ENCODE measurements around the gene TMC2.
A peak's percentile ranks its signal among the peaks of the same experiment; 100 is the strongest.

Gene TMC2

DNA sequence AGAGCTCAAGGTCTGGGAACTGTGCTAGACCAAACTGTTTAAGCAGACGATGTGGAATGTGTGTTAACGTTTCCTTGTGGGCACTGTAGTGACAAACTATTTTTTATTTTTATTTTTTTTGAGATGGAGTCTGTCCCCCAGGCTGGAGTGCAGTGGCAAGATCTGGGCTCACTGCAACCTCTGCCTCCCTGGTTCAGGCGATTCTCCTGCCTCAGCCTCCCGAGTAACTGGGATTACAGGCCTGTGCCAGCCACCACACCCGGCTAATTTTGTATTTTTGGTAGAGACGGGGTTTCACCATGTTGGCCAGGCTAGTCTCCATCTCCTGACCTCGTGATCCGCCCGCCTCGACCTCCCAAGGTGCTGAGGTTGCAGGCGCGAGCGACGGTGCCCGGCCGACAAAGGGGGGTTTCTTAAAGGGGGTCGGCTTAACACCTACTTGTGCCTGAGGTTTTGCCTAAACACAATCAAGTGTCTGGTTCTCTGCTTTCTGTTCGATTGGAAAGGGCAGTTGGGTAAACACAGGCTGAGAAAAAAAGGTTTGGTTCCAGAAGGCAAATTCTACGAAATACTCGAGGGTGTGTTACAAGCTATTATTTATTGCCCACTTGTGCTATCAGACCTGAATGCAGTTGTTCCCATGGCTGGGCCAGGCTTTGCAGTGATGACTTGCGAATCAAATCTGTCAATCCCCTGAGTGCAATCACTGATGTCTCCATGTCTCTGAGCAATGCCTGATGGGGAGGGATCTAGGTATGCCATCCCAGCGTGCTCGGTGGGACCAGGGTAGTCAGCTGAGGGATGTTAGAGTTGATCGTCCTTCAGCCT lies 117.4 kb downstream of the TMC2 start:
- Histone ChIP-seq H3K36me3 (ENCODE audit: control insufficient read depth, insufficient read depth, low read length) (peaks cover 41% of the 10 kb centered on the region), H3K27ac (ENCODE audit: low read depth, low read length) (no peak overlapping the region), H3K9ac (ENCODE audit: low read length) (peak overlapping the region; percentile 81), H2AK5ac (ENCODE audit: low read length) (no peak overlapping the region), H2BK15ac (replicated peaks; ENCODE audit: low read depth) (no peak overlapping the region), H3K27me3 (ENCODE audit: insufficient read depth, low read length, poor library complexity) (no peaks in the 10 kb centered on the region), H3K79me1 (ENCODE audit: low read length) (peaks cover 23% of the 10 kb centered on the region), H3K4me1 (ENCODE audit: control insufficient read depth, low read depth, low read length) (peaks cover 2% of the 10 kb centered on the region), H3K79me2 (ENCODE audit: control insufficient read depth, insufficient read depth, low read length) (peaks cover 37% of the 10 kb centered on the region), H3K4me2 (ENCODE audit: low read length) (peak overlapping the region; percentile 85), H3K23ac (ENCODE audit: low read length) (no peak overlapping the region), H4K8ac (ENCODE audit: low read depth, low read length) (no peak overlapping the region), H3K4ac (ENCODE audit: low read depth, low read length) (no peak overlapping the region), H3K4me3 (ENCODE audit: low read length) (peak overlapping the region; percentile 40), H2BK120ac (ENCODE audit: low read depth, low read length) (no peak overlapping the region), H4K5ac (ENCODE audit: low read length) (no peak overlapping the region), H3K56ac (ENCODE audit: low read length) (peak overlapping the region; percentile 87), H3K18ac (ENCODE audit: low read length) (no peak overlapping the region), H2BK5ac (ENCODE audit: low read length) (no peak overlapping the region)
- no CpG with 5 or more reads among the region's 24 CpGs for WGBS (ENCODE audit: extremely low coverage, insufficient coverage, low lambda C conversion rate)
- DNase-seq: no peak

DNA sequence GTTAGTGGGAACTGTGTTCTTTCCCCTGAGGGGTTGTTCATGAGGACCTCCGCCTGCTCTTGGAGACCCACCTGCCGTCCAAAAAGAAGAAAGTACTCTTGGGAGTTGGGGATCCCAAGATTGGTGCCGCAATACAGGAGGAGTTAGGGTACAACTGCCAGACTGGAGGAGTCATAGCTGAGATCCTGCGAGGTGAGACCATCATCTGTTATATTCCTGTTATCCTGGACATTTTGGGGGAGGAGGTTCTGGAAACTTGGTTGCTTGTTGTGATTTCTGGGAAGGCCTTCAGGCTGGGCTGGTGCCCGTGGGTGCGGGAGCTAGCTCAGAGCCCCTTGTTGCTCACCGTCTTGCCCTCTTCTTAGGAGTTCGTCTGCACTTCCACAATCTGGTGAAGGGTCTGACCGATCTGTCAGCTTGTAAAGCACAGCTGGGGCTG lies 118.0 kb downstream of the TMC2 start:
- peaks cover 41% of the 10 kb centered on the region for H3K36me3 ChIP-seq (ENCODE audit: control insufficient read depth, insufficient read depth, low read length)
- no peak overlapping the region for H2AK5ac ChIP-seq (ENCODE audit: low read length)
- H3K18ac ChIP-seq (ENCODE audit: low read length): no peak overlapping the region
- peak overlapping the region; percentile 40 for H3K4me3 ChIP-seq (ENCODE audit: low read length)
- no peak overlapping the region for H2BK15ac ChIP-seq (replicated peaks; ENCODE audit: low read depth)
- peaks cover 23% of the 10 kb centered on the region for H3K79me1 ChIP-seq (ENCODE audit: low read length)
- no peak overlapping the region for H2BK120ac ChIP-seq (ENCODE audit: low read depth, low read length)
- peak overlapping the region; percentile 81 for H3K9ac ChIP-seq (ENCODE audit: low read length)
- H3K23ac ChIP-seq (ENCODE audit: low read length): no peak overlapping the region
- H3K4ac ChIP-seq (ENCODE audit: low read depth, low read length): no peak overlapping the region
- H3K4me1 ChIP-seq (ENCODE audit: control insufficient read depth, low read depth, low read length): peaks cover 2% of the 10 kb centered on the region
- WGBS (ENCODE audit: extremely low coverage, insufficient coverage, low lambda C conversion rate): no CpG with 5 or more reads among the region's 9 CpGs
- no peak overlapping the region for H3K27ac ChIP-seq (ENCODE audit: low read depth, low read length)
- H3K79me2 ChIP-seq (ENCODE audit: control insufficient read depth, insufficient read depth, low read length): peaks cover 37% of the 10 kb centered on the region
- no peak for DNase-seq
- H3K56ac ChIP-seq (ENCODE audit: low read length): peak overlapping the region; percentile 81
- no peaks in the 10 kb centered on the region for H3K27me3 ChIP-seq (ENCODE audit: insufficient read depth, low read length, poor library complexity)
- no peak overlapping the region for H4K5ac ChIP-seq (ENCODE audit: low read length)
- no peak overlapping the region for H4K8ac ChIP-seq (ENCODE audit: low read depth, low read length)
- H3K4me2 ChIP-seq (ENCODE audit: low read length): peak overlapping the region; percentile 40
- no peak overlapping the region for H2BK5ac ChIP-seq (ENCODE audit: low read length)

DNA sequence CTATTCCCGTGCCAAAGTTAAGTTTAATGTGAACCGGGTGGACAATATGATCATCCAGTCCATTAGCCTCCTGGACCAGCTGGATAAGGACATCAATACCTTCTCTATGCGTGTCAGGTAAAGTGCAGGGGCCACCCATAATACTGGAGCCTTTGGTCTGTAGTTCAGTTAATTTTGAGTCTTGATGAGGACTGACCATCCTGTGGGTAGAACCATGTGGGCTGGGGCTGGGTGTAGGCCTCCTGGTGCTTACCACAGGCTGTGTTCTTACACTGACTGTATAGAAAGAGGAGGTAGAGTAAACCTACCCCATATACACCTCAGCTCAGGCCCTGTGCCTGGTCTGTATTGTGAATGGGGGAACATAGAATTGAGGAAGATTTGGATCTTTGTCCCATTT lies 118.5 kb downstream of the TMC2 start:
- peaks cover 41% of the 10 kb centered on the region for H3K36me3 ChIP-seq (ENCODE audit: control insufficient read depth, insufficient read depth, low read length)
- WGBS (ENCODE audit: extremely low coverage, insufficient coverage, low lambda C conversion rate): no CpG with 5 or more reads among the region's 3 CpGs

DNA sequence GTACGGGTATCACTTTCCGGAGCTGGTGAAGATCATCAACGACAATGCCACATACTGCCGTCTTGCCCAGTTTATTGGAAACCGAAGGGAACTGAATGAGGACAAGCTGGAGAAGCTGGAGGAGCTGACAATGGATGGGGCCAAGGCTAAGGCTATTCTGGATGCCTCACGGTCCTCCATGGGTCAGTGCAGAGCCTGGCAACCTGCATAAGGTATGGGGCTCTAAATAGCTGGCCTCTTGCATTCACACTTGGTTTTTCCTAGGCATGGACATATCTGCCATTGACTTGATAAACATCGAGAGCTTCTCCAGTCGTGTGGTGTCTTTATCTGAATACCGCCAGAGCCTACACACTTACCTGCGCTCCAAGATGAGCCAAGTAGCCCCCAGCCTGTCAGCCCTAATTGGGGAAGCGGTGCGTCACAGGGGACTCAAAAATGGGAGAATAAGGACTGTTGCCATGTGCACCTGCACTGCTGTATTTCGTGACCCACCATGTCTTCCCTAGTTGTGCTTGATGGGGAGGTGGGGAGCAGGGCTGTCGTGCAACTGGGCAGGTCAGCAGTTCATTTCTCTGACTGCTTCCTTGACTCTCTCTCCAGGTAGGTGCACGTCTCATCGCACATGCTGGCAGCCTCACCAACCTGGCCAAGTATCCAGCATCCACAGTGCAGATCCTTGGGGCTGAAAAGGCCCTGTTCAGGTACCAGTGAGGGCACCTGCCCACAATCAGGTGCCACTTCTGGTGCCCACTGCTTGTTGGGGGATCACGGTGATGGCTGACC lies 119.2 kb downstream of the TMC2 start:
- H3K36me3 ChIP-seq (ENCODE audit: control insufficient read depth, insufficient read depth, low read length): peaks cover 43% of the 10 kb centered on the region
- no peak overlapping the region for H3K23ac ChIP-seq (ENCODE audit: low read length)
- no peak overlapping the region for H4K8ac ChIP-seq (ENCODE audit: low read depth, low read length)
- H2BK5ac ChIP-seq (ENCODE audit: low read length): no peak overlapping the region
- H3K4me3 ChIP-seq (ENCODE audit: low read length): no peak overlapping the region
- no peak overlapping the region for H3K9ac ChIP-seq (ENCODE audit: low read length)
- no peak overlapping the region for H4K5ac ChIP-seq (ENCODE audit: low read length)
- H3K79me2 ChIP-seq (ENCODE audit: control insufficient read depth, insufficient read depth, low read length): peaks cover 37% of the 10 kb centered on the region
- no peak overlapping the region for H2BK15ac ChIP-seq (replicated peaks; ENCODE audit: low read depth)
- no peak overlapping the region for H2BK120ac ChIP-seq (ENCODE audit: low read depth, low read length)
- H3K4ac ChIP-seq (ENCODE audit: low read depth, low read length): no peak overlapping the region
- no peak overlapping the region for H2AK5ac ChIP-seq (ENCODE audit: low read length)
- DNase-seq: no peak
- H3K4me1 ChIP-seq (ENCODE audit: control insufficient read depth, low read depth, low read length): peaks cover 2% of the 10 kb centered on the region
- WGBS (ENCODE audit: extremely low coverage, insufficient coverage, low lambda C conversion rate): no CpG with 5 or more reads among the region's 17 CpGs
- H3K27ac ChIP-seq (ENCODE audit: low read depth, low read length): no peak overlapping the region
- H3K79me1 ChIP-seq (ENCODE audit: low read length): peaks cover 23% of the 10 kb centered on the region
- no peak overlapping the region for H3K56ac ChIP-seq (ENCODE audit: low read length)
- H3K4me2 ChIP-seq (ENCODE audit: low read length): no peak overlapping the region
- H3K27me3 ChIP-seq (ENCODE audit: insufficient read depth, low read length, poor library complexity): no peaks in the 10 kb centered on the region
- H3K18ac ChIP-seq (ENCODE audit: low read length): no peak overlapping the region

More for the DNA sequence above, 118.5 kb downstream of the TMC2 start:
- Histone ChIP-seq H3K18ac (ENCODE audit: low read length) (no peak overlapping the region), H3K4me3 (ENCODE audit: low read length) (no peak overlapping the region), H3K4me2 (ENCODE audit: low read length) (peak overlapping the region; percentile 40), H3K27me3 (ENCODE audit: insufficient read depth, low read length, poor library complexity) (no peaks in the 10 kb centered on the region), H3K79me2 (ENCODE audit: control insufficient read depth, insufficient read depth, low read length) (peaks cover 37% of the 10 kb centered on the region), H2BK5ac (ENCODE audit: low read length) (no peak overlapping the region), H2BK120ac (ENCODE audit: low read depth, low read length) (no peak overlapping the region), H3K27ac (ENCODE audit: low read depth, low read length) (no peak overlapping the region), H2BK15ac (replicated peaks; ENCODE audit: low read depth) (no peak overlapping the region), H2AK5ac (ENCODE audit: low read length) (no peak overlapping the region), H4K8ac (ENCODE audit: low read depth, low read length) (no peak overlapping the region), H3K4me1 (ENCODE audit: control insufficient read depth, low read depth, low read length) (peaks cover 2% of the 10 kb centered on the region), H4K5ac (ENCODE audit: low read length) (no peak overlapping the region), H3K4ac (ENCODE audit: low read depth, low read length) (no peak overlapping the region), H3K56ac (ENCODE audit: low read length) (peak overlapping the region; percentile 81), H3K79me1 (ENCODE audit: low read length) (peaks cover 23% of the 10 kb centered on the region), H3K23ac (ENCODE audit: low read length) (no peak overlapping the region), H3K9ac (ENCODE audit: low read length) (peak overlapping the region; percentile 81)
- no peak for DNase-seq

DNA sequence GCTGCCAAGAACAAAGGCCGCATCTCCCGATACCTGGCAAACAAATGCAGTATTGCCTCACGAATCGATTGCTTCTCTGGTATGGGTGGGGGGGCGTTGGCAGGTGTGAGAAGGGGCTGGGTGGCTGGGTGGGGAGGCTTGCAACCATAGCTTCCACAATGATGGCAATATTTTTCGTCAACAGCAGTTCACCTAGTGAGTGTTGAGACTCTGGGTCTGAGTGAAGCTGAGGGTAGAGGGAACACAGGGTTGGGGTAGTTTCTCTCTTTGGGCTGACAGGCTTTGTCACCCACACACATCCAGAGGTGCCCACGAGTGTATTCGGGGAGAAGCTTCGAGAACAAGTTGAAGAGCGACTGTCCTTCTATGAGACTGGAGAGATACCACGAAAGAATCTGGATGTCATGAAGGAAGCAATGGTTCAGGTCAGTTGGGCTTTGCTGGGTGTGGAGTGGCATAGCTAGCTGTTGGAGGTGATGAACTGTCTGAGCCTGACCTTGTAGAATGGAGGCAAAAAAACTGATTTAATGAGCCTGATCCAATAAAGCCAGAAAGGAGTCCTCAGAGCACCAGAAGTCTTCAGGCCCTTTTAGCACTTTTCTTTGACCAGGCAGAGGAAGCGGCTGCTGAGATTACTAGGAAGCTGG lies 120.2 kb downstream of the TMC2 start:
- Histone ChIP-seq H3K4me3 (ENCODE audit: low read length) (no peak overlapping the region), H3K23ac (ENCODE audit: low read length) (no peak overlapping the region), H2BK15ac (replicated peaks; ENCODE audit: low read depth) (no peak overlapping the region), H2BK5ac (ENCODE audit: low read length) (no peak overlapping the region), H3K27ac (ENCODE audit: low read depth, low read length) (no peak overlapping the region), H3K36me3 (ENCODE audit: control insufficient read depth, insufficient read depth, low read length) (peaks cover 43% of the 10 kb centered on the region), H2BK120ac (ENCODE audit: low read depth, low read length) (no peak overlapping the region), H4K8ac (ENCODE audit: low read depth, low read length) (no peak overlapping the region), H3K27me3 (ENCODE audit: insufficient read depth, low read length, poor library complexity) (no peaks in the 10 kb centered on the region), H3K79me2 (ENCODE audit: control insufficient read depth, insufficient read depth, low read length) (peaks cover 37% of the 10 kb centered on the region), H3K9ac (ENCODE audit: low read length) (no peak overlapping the region), H3K18ac (ENCODE audit: low read length) (no peak overlapping the region), H3K79me1 (ENCODE audit: low read length) (peaks cover 23% of the 10 kb centered on the region), H2AK5ac (ENCODE audit: low read length) (no peak overlapping the region), H3K4ac (ENCODE audit: low read depth, low read length) (no peak overlapping the region), H3K4me2 (ENCODE audit: low read length) (no peak overlapping the region), H3K56ac (ENCODE audit: low read length) (no peak overlapping the region), H4K5ac (ENCODE audit: low read length) (no peak overlapping the region), H3K4me1 (ENCODE audit: control insufficient read depth, low read depth, low read length) (peaks cover 2% of the 10 kb centered on the region)
- no CpG with 5 or more reads among the region's 12 CpGs for WGBS (ENCODE audit: extremely low coverage, insufficient coverage, low lambda C conversion rate)
- DNase-seq: no peak

Measured in mesendoderm (in vitro differentiated cells).